Neural crest cell (in vitro differentiated cells): ENCODE measurements around the gene NCDN. TPM values are rescaled to one million over a fixed set of nuclear protein-coding genes. Genes with fewer than 3 reads are reported as not detected.
"Not testable (repeated sequence)": the region's sequence is repeated elsewhere in the genome, so short reads cannot be mapped to it uniquely, and the experiment has no call there.

Experiments
- DNase-seq: peaks from one replicate; pipeline ENCODE4 v3.0.0; 2021; ENCODE audit warnings: low read depth, mixed read lengths, low spot score
- H3K27ac Mint-ChIP-seq: one replicate; pipeline ENCODE4 v1.8.0; 2021; ENCODE audit warnings: mild to moderate bottlenecking, mixed read lengths; ENCODE audit not compliant: unreplicated experiment
- H3K27me3 Mint-ChIP-seq: 2 replicates; pipeline ENCODE4 v1.8.0; 2021; ENCODE audit warnings: low read depth, mild to moderate bottlenecking, mixed read lengths
- H3K36me3 Mint-ChIP-seq: 2 replicates; pipeline ENCODE4 v1.8.0; 2021; ENCODE audit warnings: low read depth, mild to moderate bottlenecking, mixed read lengths
- H3K4me1 Mint-ChIP-seq: 2 replicates; pipeline ENCODE4 v1.8.0; 2021; ENCODE audit warnings: mixed read lengths
- H3K4me3 Mint-ChIP-seq: one replicate; pipeline ENCODE4 v1.8.0; 2021; ENCODE audit warnings: mild to moderate bottlenecking, mixed read lengths
- H3K9me3 Mint-ChIP-seq: 2 replicates; pipeline ENCODE4 v1.8.0; 2021; ENCODE audit warnings: mixed read lengths
- total RNA-seq: library from RNA; stranded (reverse); gene quantifications from 2 replicates; pipeline ENCODE4 v1.2.1, GENCODE V29; 2021
- TF ChIP-seq, protein P1 (sequence below): fragments of 200-600 bp; sonication (generic); conservative IDR thresholded peaks from 2 replicates; pipeline ENCODE4 v1.5.0; 2021; ENCODE audit warnings: antibody characterized with exemption, mild to moderate bottlenecking

NCDN gene
- total RNA-seq, 1 donor from 2014 or later = 33.7 TPM

DNA sequence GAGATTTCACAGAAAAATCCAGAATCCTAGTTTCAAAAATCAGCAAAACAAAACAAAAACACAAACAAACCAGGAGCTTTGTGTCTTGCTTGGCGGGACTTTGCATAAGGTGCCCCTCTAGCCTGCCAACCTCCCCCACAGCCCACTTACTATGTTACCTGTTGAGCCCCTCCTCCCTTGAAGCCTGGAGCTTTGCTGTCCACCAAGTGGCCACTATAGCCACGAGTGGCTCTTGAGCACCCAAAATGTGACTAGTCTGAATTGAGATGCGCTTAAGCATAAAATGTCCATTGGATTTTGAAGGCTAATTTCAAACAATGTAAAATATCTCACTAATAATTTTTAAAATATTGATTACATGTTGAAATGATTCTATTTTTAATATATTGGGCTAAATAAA is 27.7 kb downstream of the NCDN start:
- TF ChIP-seq, protein P1, sequence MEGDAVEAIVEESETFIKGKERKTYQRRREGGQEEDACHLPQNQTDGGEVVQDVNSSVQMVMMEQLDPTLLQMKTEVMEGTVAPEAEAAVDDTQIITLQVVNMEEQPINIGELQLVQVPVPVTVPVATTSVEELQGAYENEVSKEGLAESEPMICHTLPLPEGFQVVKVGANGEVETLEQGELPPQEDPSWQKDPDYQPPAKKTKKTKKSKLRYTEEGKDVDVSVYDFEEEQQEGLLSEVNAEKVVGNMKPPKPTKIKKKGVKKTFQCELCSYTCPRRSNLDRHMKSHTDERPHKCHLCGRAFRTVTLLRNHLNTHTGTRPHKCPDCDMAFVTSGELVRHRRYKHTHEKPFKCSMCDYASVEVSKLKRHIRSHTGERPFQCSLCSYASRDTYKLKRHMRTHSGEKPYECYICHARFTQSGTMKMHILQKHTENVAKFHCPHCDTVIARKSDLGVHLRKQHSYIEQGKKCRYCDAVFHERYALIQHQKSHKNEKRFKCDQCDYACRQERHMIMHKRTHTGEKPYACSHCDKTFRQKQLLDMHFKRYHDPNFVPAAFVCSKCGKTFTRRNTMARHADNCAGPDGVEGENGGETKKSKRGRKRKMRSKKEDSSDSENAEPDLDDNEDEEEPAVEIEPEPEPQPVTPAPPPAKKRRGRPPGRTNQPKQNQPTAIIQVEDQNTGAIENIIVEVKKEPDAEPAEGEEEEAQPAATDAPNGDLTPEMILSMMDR = no peak
- H3K27ac Mint-ChIP-seq = no peak overlapping the region
- no peaks in the 10 kb centered on the region for H3K4me1 Mint-ChIP-seq
- H3K27me3 Mint-ChIP-seq = no peaks in the 10 kb centered on the region
- H3K9me3 Mint-ChIP-seq = no peaks in the 10 kb centered on the region
- H3K36me3 Mint-ChIP-seq = no peaks in the 10 kb centered on the region
- DNase-seq = no peak
- no peak overlapping the region for H3K4me3 Mint-ChIP-seq

DNA sequence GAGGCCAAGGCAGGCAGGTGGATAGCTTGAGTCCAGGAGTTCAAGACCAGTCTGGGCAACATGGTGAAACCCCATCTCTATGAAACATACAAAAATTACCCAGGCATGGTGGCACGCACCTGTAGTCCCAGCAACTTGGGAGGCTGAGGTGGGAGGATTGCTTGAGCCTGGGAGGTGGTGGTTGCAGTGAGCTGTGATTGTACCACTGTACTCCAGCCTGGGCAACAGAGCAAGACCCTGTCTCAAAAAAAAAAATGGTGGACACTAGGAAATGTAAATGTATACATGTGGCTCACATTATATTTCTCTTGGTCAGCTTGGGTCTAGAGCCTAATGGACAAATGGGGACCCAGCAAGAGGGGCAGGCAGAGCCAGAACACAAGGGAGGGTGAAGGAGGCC is 28.2 kb downstream of the NCDN start:
- not testable (repeated sequence) for H3K27ac Mint-ChIP-seq, DNase-seq, H3K27me3 Mint-ChIP-seq, H3K36me3 Mint-ChIP-seq, H3K9me3 Mint-ChIP-seq, H3K4me3 Mint-ChIP-seq, H3K4me1 Mint-ChIP-seq

DNA sequence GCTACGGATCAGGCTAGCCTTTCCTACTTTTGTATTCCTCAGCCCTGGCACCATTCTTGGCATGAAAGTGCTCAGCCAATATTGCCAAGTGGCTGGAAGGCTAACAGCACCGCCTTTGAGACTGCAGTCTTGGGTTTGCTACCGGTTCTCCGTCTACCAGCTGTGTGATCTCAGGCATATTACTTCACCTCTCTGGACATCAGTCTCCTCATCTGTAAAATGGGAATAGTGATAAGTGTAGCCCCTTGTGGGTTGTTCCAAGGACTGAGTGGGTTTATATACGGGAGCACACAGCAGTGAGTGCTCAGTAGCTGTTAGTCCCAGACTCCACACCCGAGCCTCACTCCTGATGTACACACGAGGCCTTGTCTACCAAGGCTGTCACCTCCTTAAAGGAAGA is 29.2 kb downstream of the NCDN start:
- Mint-ChIP-seq H3K36me3 (peaks cover 3% of the 10 kb centered on the region), H3K27ac (no peak overlapping the region), H3K4me1 (no peaks in the 10 kb centered on the region), H3K27me3 (no peaks in the 10 kb centered on the region), H3K9me3 (no peaks in the 10 kb centered on the region), H3K4me3 (no peak overlapping the region)
- no peak for DNase-seq
- TF ChIP-seq, protein P1 = no peak

DNA sequence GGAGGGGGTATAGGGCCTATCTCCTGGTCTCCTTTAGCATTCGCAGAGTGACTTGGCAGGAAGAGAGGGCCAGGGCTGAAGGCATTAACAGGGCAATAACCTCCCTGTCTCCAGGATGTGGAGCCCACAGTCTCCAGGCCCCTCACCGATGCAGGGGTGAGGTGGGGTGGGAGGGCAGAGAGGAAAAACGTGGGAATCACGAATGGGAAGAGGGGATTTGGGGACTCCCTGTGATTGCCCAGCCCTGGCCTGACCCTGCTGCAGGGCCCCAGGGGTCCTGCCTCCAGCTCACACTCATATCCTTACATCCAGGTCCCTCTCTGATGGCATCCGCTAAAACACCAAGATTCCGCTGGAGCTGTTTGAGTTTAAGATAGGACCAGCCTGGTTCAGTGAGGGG is 30.1 kb downstream of the NCDN start:
- Mint-ChIP-seq H3K36me3 (peaks cover 3% of the 10 kb centered on the region), H3K9me3 (no peaks in the 10 kb centered on the region), H3K4me3 (no peak overlapping the region), H3K27me3 (no peaks in the 10 kb centered on the region), H3K27ac (no peak overlapping the region), H3K4me1 (no peaks in the 10 kb centered on the region)
- TF ChIP-seq, protein P1 = no peak
- no peak for DNase-seq

DNA sequence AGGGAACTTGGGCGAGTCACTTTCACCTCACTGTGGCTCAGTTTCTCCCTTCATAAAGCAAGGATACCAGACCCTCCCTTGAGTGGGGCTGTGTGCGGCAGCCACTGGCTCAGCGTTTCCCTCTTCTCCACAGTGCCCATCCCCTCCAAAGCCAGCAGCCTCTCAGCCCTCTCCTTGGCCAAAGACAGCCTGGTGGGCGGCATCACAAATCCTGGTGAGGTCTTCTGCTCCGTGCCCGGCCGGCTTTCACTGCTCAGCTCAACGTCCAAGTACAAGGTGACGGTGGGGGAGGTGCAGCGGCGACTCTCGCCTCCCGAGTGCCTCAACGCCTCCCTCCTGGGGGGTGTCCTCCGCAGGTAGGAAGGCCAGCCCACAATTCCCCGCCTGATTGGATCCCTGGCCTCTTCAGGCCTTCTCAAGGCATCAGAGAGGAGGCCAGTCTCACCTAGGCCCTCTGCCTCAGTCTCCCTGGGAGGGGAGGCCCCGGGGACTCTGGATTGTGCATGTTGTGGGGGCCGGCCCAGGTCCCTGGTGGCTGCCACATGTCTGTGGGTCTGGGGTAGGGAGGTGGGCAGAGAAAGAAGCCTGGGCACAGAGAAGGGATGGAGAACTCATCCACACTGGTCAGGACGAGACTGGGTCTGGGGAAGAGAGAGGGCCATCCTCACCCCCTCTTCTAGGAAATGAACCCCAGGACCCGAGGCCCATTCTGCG is 30.8 kb downstream of the NCDN start:
- no peak overlapping the region for H3K4me3 Mint-ChIP-seq
- peak overlapping the region; percentile 12 for H3K27ac Mint-ChIP-seq
- DNase-seq = no peak
- peaks cover 3% of the 10 kb centered on the region for H3K36me3 Mint-ChIP-seq
- H3K9me3 Mint-ChIP-seq = no peaks in the 10 kb centered on the region
- TF ChIP-seq, protein P1 = no peak
- H3K27me3 Mint-ChIP-seq = no peaks in the 10 kb centered on the region
- no peaks in the 10 kb centered on the region for H3K4me1 Mint-ChIP-seq

DNA sequence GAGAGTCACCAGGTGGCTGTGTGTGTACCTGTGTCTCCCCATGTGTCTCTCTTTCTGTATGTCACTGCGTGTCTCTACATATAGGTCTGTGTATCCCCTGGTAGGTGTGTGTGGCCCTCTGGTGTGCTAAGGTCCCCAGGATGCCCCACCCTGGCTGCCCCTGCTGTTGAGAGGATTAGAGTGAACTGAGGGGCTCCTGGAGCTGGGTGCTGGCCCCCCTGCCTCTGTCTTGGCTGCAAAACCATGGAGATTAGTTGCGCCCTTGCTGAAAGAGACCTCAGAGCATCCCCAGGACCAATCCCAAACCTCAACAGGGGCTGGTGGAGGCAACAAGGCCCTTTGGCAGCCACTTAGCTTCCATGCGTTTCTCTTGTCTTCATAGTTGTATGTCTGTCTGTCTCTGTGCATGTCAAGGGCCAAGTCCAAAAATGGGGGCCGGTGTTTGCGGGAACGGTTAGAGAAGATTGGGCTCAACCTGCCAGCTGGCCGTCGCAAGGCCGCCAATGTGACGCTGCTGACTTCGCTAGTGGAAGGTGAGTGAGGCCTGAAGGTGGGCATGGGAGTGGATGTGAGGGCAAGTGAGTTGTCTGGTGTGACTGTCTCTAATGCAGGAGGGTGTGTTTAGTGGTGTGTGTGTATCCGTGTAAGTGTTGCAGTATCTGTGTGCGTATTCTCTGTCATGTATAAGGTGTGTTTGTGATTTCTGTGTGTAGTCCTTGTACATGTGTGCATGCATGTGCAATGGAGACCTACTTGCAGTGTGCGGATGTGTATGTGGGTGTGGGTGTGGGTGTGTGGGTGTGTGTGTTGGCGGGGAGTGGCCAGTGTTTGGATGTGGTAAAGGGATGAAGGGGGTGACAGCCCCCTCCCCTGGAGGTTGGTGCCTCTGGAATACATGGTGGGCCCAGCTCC is 32.2 kb downstream of the NCDN start:
- no peak overlapping the region for H3K27ac Mint-ChIP-seq
- H3K27me3 Mint-ChIP-seq = no peaks in the 10 kb centered on the region
- TF ChIP-seq, protein P1 = no peak
- H3K4me1 Mint-ChIP-seq = peaks cover 4% of the 10 kb centered on the region
- H3K9me3 Mint-ChIP-seq = no peaks in the 10 kb centered on the region
- peaks cover 3% of the 10 kb centered on the region for H3K36me3 Mint-ChIP-seq
- H3K4me3 Mint-ChIP-seq = no peak overlapping the region
- no peak for DNase-seq
